Vagina (tissue), 2 donors: ENCODE results near the gene FHIT.

Source experiments
- POLR2A ChIP-seq, 2 donors: fragments of 450-650 bp; IDR thresholded peaks; one replicate each; pipeline ENCODE4 v1.6.1; 2017; ENCODE audit warnings: antibody characterized with exemption in 2 of 2, mild to moderate bottlenecking in 2 of 2, moderate library complexity in 2 of 2
- POLR2AphosphoS5 ChIP-seq, 2 donors: sonication (generic); formaldehyde crosslinking; IDR thresholded peaks; one replicate each; pipeline ENCODE4 v1.9.0; 2017; ENCODE audit warnings: antibody characterized with exemption in 2 of 2, mild to moderate bottlenecking in 2 of 2, low read depth in 1 of 2; ENCODE audit not compliant: insufficient read depth in 1 of 2

DNA sequence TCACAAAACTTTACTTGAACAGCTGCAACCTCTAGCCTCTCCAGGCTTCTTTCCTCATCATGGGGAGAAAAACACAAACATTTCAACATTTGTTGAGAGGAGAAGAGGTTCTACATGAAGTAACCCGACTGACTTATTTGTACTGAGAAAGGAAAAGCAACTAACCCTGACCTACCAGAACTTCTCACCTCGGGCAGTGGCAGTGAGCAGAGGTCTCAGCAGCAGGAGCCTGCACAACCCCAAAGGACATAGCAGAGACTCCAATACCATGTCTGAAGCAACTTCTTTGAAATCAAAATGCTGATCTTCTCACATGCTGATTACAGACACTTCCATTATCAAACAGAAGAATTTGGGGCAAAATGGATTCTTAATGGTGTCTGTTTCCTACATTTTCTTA lies 1115.8 kb downstream of the FHIT start:
- TF ChIP-seq POLR2A (IDR thresholded peaks at IDR 0.05) (no peak), POLR2AphosphoS5 (IDR thresholded peaks at IDR 0.05; ENCODE audit: insufficient read depth in 1 of 2, low read depth in 1 of 2) (no peak)
